Measurements from ENCODE around the gene KIAA1755.

Gene KIAA1755

DNA sequence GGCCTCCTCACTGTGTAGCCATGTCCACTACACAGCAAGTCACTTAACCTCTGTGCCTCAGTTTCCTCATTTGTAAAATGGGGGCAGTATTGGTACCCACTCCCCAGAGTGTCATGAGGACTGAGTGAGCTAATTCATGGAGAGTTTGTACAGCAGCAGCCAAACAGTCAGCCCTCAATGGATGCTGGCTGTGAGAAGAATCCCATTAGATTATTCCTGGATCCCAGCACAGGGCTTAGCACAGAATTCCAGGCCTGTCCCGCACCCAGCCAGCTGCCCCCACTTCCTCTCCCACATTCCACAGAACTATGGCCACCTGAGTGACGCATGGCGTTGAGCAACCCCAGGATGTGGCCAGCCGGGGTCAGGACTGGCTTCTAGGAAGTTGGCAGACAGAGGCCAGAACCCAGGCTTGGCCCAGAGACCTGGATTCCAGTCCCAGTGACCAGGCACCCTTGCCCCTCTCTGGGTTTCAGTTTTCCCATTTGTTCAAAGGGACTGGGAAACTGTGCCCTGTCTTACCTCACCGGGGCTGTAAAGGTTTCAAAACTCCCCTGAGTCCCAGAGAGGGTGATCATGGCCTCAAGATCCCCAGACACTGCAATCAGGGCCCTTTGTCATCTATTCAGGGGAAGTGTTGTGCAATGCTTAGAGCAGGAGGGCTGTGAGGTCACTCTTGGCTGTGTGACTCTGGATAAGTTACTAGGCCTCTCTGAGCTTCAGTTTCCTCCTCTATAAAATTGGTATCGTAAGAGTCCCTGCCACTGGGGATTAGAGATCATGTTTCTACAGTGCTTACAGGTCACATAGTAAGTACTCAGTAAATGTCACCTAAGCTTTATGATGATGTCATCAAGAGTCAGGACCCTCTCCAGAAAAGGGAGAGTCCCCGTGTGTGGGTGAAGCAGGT is 92.4 kb downstream of the KIAA1755 start:
- no peak for DNase-seq (ENCODE audit: low read depth in 2 of 3, low spot score in 1 of 3)

DNA sequence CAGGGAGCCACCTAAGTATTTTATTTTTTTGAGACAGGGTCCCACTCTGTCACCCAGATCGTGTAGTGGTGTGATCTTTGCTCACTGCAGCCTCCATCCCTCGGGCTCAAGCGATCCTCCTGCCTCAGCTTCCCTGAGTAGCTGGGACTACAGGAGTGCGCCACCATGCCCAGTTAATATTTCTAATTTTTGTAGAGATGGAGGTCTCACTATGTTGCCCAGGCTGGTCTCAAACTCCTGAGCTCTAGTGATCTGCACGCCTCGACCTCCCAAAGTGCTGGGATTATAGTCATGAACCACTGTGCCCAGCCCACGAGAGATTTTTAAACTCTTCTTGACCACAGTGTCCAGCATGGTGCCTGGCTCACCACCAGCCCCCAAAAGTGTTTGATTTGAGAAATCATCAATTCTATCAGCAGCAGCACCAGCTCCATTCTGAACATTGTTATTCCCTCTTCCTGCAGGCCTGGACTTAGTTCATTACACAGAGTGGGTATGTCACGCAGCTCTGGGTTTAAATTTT is 93.1 kb downstream of the KIAA1755 start:
- DNase-seq (ENCODE audit: low read depth in 2 of 3, low spot score in 1 of 3) = no peak

DNA sequence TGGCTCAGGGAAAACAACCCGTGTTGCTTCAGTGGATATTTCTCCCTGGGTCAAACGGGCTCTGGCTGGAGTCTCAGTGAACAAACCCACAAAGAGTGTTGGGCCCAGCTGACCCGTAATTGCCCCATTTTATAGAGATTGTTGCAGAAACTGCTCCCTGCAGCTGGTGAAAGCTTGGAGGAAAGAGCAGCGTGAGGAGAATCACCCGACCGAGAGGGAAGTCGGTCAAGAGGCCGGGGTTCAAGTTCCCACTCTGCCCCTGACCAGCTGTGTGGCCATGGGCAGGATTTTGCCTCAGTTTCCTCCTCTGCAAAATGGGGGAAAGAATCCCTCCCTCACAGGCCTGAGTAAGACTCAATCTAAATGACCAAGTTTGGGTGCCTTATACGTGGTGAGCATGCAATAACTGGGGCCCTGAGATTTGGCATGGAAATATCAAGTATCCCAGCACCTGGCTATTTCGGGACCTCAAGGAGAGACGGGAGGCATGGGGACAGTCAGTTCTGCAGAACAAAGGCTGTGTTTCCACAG is 93.8 kb downstream of the KIAA1755 start:
- no peak for DNase-seq (ENCODE audit: low read depth in 2 of 3, low spot score in 1 of 3)

DNA sequence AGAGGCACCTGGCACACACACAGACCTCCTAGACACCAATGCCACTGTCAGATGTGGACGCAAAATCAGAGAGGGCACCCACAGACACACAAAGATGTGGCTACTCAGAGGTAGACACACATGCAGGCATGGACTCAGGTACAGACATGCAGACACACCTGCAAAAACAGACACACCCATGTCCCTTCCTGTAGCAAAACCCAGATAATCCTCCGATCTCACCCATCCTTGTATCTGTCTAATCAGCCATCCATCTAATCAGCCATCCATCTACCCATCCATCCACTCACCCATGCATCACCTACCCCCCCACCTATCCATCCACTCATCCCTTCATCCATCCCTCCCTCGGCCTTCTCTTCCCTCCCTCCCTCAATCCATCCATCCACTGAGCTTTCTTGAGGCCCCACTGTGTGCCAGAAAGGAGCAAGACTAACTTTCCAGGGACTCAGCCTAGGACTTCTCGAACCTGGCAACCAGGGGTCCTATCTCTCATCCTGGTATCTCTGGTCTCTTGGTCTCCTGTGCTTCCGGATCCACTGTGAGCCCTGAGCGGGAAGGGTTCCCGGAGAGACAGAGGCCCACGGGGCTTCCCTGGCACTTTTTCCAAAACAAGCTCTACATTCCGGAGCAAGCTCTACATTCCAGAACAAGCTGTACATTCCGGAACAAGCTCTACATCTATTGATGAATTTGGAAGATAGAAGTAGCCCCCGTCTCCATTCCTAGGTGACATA is 94.4 kb downstream of the KIAA1755 start:
- no peak for DNase-seq (ENCODE audit: low read depth in 2 of 3, low spot score in 1 of 3)

DNA sequence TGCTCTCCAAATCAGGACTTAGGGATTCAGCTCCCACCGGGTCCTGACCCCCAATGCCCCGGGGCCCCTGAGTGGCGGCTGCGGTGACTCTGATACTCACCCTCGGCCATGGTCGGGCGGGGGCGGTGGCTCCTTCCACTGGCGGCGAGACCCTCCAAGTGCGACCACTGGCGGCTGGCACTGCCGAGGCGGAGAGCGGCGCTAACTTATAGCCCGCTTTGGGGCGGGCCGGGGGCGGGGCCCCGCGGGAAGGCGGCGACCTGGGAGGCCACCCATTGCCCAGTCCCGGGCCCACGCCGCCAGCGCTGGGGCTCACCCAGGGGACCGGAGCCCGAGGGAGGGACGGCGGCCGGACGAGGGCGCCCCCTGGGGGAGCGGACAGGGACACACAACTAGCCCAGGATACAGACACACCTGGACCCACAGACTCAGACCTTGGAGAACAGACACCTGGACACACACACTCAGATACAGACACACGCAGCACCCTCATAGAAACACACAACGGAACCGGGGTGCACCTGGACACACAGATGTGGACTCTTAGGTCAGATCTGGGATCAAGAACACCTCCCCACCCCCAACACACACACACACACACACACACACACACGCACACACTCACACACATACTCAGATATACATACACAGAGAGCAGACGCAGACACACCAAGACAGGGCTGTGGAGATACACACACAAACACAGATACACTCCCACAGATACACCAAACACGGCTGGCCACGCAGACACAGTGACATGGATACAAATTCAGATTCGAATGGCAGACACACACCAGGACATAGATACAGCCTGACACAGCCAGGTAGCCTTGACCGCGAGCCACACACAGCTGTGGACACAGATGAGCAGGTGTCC is 95.2 kb downstream of the KIAA1755 start, which contains the start of gene TGM2:
Gene TGM2 (minus strand): TSS at position 182 of the 877 bp plus-strand sequence. CDS start 72 bp downstream, at position 110.
- DNase-seq (ENCODE audit: low read depth in 2 of 3, low spot score in 1 of 3) = peak in 2 of 3 donors; percentile 19 to 40

DNA sequence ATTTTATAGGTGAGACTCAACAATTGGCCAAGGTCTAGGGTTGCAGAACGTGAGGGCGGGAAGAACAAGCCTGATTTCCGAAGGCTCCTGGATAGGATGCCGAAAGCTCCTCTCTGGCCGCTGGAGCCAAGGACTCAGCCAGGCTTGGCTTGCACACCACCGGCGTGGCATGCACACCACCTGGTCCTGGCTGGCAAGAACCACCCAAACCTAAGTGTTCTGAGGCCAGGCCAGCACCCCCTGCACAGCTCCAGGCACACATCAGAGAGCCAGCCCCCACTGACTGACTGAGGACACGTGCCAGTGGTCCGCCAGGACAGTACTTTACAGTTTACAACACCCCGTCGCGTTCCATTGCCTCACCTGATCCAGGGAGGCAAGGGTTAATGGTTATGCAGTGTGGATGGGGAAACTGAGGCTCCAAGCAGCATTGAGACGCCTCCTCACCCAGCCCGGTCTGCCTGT is 95.9 kb downstream of the KIAA1755 start:
- DNase-seq (ENCODE audit: low read depth in 2 of 3, low spot score in 1 of 3) = no peak

DNA sequence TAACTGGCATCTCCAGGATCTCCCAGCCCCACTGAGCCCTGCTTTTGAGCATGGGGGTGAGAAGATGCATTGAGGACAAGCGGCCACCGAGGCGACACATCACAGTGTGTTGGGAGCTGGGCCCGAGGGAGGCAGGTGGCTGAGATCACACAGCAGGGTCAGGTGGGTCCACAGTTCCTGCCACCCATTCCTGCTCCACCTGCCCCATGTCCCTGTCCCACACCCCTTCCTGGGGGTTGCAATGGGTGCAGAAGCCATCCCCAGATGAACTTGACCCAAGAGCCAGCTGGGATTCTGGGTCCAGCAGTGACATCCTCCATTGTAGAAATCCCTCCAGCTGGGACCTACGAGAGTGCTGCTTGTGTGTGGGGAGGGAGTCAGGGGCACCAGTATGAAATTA is 96.5 kb downstream of the KIAA1755 start:
- DNase-seq (ENCODE audit: low read depth in 2 of 3, low spot score in 1 of 3) = no peak

DNA sequence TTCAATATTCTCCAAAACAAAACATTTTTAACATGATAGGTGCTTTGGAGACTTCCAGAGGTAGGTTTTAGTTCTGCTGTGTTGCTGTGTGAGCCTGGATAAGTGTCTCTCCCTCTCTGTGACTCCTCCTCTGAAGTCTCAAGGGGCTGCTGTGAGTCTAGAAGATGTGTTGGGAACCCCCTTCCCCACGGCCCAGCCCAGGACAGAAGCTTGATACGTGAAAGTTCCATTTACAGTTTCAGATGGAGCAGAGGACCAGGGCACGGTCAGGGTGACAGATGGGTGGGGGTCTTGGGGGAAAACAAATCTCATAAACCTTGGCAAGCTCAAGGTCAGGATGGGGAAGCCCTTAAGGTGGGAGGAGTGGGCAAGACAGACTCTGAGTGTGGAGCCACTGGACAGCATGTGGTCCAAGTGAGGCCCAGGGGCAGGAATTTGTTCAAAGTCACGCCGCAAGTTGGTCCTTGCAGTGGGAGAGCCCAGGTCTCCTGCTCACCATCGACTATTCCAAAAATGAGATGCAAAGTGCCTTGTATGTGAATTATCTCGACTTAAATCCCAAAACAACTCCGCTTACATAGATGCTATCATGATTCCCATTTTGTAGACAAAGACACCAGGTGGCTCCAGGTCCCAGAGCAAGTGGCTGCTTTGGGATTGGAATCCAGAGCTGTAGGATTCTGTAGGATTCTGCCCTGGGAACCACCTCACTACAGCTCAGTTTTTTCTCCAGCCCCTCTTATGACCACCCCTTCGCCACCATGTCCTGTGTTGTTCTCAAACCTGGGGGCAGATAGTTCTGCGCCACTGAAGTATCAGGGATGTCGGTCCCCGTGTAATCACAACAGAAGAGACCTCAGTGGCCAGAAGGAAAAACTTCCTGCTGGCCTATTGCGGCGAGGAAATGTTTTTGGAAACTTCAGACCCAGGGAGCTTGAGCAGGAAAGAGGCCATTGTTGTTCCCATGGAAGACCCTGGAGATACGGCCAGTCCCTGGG is 97.4 kb downstream of the KIAA1755 start:
- no peak for DNase-seq (ENCODE audit: low read depth in 2 of 3, low spot score in 1 of 3)

DNA sequence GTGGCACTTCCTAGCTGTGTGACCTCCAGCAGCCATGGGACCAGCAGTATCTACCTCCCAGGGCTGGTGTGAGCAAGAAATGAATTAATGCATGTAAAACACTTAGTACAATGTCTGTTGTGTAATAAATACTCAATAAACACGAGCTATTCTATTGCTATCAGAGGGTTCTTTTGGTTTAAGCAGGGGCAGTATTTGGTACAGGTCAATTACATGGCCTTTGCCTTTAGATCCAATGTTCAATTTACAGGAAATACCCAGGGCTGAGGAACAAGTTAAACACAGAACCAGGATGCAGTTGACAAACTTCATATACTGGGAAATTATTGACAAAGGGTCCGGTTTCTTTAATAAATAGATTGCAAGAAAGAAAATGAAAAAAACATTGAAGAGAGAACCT is 98.4 kb downstream of the KIAA1755 start:
- DNase-seq (ENCODE audit: low read depth in 2 of 3, low spot score in 1 of 3) = no peak

DNA sequence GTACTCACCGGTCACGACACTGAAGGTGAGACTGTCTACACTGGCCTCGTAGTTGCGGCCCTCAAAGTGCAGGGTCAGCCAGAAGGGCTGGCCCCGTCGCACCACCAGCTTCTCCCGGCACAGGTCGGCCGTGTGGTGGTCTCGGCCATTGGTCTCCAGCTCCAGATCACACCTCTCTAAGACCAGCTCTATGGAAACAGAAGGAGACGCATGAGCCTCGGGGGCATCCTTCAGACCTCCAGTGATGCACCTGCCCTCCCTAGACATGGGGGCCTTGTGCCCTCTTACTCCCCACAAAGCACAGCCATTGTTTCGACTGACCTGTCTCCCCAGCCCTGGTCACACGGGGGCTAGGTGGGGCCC is 99.1 kb downstream of the KIAA1755 start:
- DNase-seq (ENCODE audit: low read depth in 2 of 3, low spot score in 1 of 3) = no peak
